HPDE6-E6E7 (cell line): ENCODE measurements around the gene USP17L22.
"Not testable (repeated sequence)": the region's sequence is repeated elsewhere in the genome, so short reads cannot be mapped to it uniquely, and the experiment has no call there.

Source experiments
- DNase-seq: peaks from one replicate; pipeline ENCODE4 v3.0.0; 2011; ENCODE audit warnings: missing footprints; ENCODE audit errors: extremely low spot score

The USP17L22 gene, protein sequence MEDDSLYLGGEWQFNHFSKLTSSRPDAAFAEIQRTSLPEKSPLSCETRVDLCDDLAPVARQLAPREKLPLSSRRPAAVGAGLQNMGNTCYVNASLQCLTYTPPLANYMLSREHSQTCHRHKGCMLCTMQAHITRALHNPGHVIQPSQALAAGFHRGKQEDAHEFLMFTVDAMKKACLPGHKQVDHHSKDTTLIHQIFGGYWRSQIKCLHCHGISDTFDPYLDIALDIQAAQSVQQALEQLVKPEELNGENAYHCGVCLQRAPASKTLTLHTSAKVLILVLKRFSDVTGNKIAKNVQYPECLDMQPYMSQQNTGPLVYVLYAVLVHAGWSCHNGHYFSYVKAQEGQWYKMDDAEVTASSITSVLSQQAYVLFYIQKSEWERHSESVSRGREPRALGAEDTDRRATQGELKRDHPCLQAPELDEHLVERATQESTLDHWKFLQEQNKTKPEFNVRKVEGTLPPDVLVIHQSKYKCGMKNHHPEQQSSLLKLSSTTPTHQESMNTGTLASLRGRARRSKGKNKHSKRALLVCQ

DNA sequence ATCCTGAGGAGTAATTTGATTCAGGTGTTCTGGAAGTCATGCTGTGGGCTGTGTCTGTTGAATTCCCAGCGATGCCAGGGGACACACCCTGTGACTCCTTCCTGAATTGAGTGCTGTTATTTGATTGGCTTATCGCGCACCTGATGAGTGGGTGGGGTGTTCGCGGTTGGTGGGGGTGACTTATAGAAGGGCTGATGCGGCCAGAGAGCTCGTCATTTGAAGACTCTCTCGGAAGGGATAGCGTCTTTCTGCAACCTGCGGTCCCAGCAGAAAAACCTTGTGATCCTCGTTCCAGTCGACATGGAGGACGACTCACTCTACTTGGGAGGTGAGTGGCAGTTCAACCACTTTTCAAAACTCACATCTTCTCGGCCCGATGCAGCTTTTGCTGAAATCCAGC, at the start of gene USP17L22:
Gene USP17L22, plus strand, starts transcription at position 301 of the 400 bp plus-strand sequence. Its CDS starts 0 bp downstream, at position 301.
- DNase-seq, result not testable (repeated sequence)

DNA sequence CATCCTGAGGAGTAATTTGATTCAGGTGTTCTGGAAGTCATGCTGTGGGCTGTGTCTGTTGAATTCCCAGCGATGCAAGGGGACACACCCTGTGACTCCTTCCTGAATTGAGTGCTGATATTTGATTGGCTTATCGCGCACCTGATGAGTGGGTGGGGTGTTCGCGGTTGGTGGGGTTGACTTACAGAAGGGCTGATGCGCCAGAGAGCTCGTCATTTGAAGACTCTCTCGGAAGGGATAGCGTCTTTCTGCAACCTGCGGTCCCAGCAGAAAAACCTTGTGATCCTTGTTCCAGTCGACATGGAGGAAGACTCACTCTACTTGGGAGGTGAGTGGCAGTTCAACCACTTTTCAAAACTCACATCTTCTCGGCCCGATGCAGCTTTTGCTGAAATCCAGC, 47.6 kb upstream of the USP17L22 start, which contains the start of gene USP17L12:
Gene USP17L12, plus strand, starts transcription at position 301 of the 400 bp plus-strand sequence. Its CDS starts 0 bp downstream, at position 301.
- not testable (repeated sequence) for DNase-seq

DNA sequence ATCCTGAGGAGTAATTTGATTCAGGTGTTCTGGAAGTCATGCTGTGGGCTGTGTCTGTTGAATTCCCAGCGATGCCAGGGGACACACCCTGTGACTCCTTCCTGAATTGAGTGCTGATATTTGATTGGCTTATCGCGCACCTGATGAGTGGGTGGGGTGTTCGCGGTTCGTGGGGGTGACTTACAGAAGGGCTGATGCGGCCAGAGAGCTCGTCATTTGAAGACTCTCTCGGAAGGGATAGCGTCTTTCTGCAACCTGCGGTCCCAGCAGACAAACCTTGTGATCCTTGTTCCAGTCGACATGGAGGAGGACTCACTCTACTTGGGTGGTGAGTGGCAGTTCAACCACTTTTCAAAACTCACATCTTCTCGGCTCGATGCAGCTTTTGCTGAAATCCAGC, 42.8 kb upstream of the USP17L22 start, which contains the start of gene USP17L13:
Gene USP17L13, plus strand, starts transcription at position 301 of the 400 bp plus-strand sequence. Its CDS starts 0 bp downstream, at position 301.
- DNase-seq, result not testable (repeated sequence)

DNA sequence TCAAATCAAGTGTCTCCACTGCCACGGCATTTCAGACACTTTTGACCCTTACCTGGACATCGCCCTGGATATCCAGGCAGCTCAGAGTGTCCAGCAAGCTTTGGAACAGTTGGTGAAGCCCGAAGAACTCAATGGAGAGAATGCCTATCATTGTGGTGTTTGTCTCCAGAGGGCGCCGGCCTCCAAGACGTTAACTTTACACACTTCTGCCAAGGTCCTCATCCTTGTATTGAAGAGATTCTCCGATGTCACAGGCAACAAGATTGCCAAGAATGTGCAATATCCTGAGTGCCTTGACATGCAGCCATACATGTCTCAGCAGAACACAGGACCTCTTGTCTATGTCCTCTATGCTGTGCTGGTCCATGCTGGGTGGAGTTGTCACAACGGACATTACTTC, 37.2 kb upstream of the USP17L22 start:
- not testable (repeated sequence) for DNase-seq

DNA sequence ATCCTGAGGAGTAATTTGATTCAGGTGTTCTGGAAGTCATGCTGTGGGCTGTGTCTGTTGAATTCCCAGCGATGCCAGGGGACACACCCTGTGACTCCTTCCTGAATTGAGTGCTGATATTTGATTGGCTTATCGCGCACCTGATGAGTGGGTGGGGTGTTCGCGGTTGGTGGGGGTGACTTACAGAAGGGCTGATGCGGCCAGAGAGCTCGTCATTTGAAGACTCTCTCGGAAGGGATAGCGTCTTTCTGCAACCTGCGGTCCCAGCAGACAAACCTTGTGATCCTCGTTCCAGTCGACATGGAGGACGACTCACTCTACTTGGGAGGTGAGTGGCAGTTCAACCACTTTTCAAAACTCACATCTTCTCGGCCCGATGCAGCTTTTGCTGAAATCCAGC, 33.3 kb upstream of the USP17L22 start, which contains the start of gene USP17L15:
Gene USP17L15, plus strand, starts transcription at position 301 of the 400 bp plus-strand sequence. Its CDS starts 0 bp downstream, at position 301.
- DNase-seq, result not testable (repeated sequence)

DNA sequence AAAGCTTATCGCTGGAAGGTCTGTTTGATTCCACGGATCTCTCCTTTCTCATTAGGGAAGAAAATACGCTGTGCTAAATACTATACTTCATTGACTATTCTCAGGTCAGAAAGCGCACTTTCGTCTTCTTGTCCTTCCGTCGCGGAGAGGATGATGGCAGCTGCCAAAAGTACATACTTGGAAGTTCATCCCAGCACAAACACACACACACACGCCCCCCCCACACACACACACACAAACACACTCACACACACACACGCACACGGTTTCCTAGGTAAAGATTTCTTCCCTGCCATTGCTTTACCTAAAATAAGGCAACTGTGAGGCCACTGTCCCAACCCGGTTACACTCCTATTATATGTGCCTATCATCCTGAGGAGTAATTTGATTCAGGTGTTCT, 29.0 kb upstream of the USP17L22 start:
- DNase-seq, result not testable (repeated sequence)

DNA sequence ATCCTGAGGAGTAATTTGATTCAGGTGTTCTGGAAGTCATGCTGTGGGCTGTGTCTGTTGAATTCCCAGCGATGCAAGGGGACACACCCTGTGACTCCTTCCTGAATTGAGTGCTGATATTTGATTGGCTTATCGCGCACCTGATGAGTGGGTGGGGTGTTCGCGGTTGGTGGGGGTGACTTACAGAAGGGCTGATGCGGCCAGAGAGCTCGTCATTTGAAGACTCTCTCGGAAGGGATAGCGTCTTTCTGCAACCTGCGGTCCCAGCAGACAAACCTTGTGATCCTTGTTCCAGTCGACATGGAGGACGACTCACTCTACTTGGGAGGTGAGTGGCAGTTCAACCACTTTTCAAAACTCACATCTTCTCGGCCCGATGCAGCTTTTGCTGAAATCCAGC, 23.8 kb upstream of the USP17L22 start, which contains the start of gene USP17L17:
Gene USP17L17, plus strand, starts transcription at position 301 of the 400 bp plus-strand sequence. Its CDS starts 0 bp downstream, at position 301.
- DNase-seq, result not testable (repeated sequence)

DNA sequence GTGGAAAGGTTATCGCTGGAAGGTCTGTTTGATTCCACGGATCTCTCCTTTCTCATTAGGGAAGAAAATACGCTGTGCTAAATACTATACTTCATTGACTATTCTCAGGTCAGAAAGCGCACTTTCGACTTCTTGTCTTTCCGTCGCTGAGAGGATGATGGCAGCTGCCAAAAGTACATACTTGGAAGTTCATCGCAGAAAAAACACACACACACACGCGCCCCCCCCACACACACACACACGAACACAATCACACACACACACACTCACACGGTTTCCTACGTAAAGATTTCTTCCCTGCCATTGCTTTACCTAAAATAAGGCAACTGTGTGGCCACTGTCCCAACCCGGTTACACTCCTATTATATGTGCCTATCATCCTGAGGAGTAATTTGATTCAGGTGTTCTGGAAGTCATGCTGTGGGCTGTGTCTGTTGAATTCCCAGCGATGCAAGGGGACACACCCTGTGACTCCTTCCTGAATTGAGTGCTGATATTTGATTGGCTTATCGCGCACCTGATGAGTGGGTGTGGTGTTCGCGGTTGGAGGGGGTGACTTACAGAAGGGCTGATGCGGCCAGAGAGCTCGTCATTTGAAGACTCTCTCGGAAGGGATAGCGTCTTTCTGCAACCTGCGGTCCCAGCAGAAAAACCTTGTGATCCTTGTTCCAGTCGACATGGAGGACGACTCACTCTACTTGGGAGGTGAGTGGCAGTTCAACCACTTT, 19.3 kb upstream of the USP17L22 start, which contains the start of gene USP17L18:
Gene USP17L18, plus strand, starts transcription at position 678 of the 728 bp plus-strand sequence. Its CDS starts 0 bp downstream, at position 678.
- DNase-seq, result not testable (repeated sequence)

DNA sequence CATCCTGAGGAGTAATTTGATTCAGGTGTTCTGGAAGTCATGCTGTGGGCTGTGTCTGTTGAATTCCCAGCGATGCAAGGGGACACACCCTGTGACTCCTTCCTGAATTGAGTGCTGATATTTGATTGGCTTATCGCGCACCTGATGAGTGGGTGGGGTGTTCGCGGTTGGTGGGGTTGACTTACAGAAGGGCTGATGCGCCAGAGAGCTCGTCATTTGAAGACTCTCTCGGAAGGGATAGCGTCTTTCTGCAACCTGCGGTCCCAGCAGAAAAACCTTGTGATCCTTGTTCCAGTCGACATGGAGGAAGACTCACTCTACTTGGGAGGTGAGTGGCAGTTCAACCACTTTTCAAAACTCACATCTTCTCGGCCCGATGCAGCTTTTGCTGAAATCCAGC, 14.3 kb upstream of the USP17L22 start, which contains the start of gene USP17L19:
Gene USP17L19, plus strand, starts transcription at position 301 of the 400 bp plus-strand sequence. Its CDS starts 0 bp downstream, at position 301.
- DNase-seq, result not testable (repeated sequence)

DNA sequence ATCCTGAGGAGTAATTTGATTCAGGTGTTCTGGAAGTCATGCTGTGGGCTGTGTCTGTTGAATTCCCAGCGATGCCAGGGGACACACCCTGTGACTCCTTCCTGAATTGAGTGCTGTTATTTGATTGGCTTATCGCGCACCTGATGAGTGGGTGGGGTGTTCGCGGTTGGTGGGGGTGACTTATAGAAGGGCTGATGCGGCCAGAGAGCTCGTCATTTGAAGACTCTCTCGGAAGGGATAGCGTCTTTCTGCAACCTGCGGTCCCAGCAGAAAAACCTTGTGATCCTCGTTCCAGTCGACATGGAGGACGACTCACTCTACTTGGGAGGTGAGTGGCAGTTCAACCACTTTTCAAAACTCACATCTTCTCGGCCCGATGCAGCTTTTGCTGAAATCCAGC, 9.6 kb upstream of the USP17L22 start, which contains the start of gene USP17L20:
Gene USP17L20, plus strand, starts transcription at position 301 of the 400 bp plus-strand sequence. Its CDS starts 0 bp downstream, at position 301.
- not testable (repeated sequence) for DNase-seq

DNA sequence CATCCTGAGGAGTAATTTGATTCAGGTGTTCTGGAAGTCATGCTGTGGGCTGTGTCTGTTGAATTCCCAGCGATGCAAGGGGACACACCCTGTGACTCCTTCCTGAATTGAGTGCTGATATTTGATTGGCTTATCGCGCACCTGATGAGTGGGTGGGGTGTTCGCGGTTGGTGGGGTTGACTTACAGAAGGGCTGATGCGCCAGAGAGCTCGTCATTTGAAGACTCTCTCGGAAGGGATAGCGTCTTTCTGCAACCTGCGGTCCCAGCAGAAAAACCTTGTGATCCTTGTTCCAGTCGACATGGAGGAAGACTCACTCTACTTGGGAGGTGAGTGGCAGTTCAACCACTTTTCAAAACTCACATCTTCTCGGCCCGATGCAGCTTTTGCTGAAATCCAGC, 4.8 kb upstream of the USP17L22 start, which contains the start of gene USP17L21:
Gene USP17L21, plus strand, starts transcription at position 301 of the 400 bp plus-strand sequence. Its CDS starts 0 bp downstream, at position 301.
- DNase-seq, result not testable (repeated sequence)

DNA sequence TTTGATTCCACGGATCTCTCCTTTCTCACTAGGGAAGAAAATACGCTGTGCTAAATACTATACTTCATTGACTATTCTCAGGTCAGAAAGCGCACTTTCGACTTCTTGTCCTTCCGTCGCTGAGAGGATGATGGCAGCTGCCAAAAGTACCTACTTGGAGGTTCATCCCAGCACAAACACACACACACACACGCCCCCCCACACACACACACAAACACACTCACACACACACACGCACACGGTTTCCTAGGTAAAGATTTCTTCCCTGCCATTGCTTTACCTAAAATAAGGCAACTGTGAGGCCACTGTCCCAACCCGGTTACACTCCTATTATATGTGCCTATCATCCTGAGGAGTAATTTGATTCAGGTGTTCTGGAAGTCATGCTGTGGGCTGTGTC, 4.3 kb downstream of the USP17L22 start:
- not testable (repeated sequence) for DNase-seq
